Measurements from ENCODE around the gene SEC61A2.

The SEC61A2 gene

GRCh38 chr10:12098966-12099365, 30.5 kb upstream of the SEC61A2 start:
- Histone ChIP-seq H3K36me3 (ENCODE audit: insufficient read depth, low read length) (no peaks in the 10 kb centered on the region), H3K9me3 (ENCODE audit: insufficient read depth, low read depth, low read length) (no peaks in the 10 kb centered on the region), H3K4me1 (ENCODE audit: insufficient read depth, low read length, poor library complexity, severe bottlenecking) (no peaks in the 10 kb centered on the region), H3K9me2 (replicated peaks; ENCODE audit: low read depth, low read length) (no peaks in the 10 kb centered on the region), H3K27me3 (ENCODE audit: insufficient read depth, low read length, poor library complexity, severe bottlenecking) (no peaks in the 10 kb centered on the region), H3F3A (ENCODE audit: low read depth) (no peaks in the 10 kb centered on the region), H3K79me2 (ENCODE audit: insufficient read depth, low read length) (no peaks in the 10 kb centered on the region), H3K4me3 (ENCODE audit: low read length, poor library complexity, severe bottlenecking) (no peak overlapping the region), H3K9ac (ENCODE audit: low read depth, low read length, poor library complexity, severe bottlenecking) (no peak overlapping the region), H2AFZ (ENCODE audit: low read length) (no peak overlapping the region), H4K20me1 (ENCODE audit: insufficient read depth, low read length, poor library complexity, severe bottlenecking) (no peaks in the 10 kb centered on the region), H3K4me2 (ENCODE audit: low read depth, low read length, poor library complexity, severe bottlenecking) (no peak overlapping the region)
- TF ChIP-seq CTCF (conservative IDR thresholded peaks at IDR 0.05; ENCODE audit: low read length) (no peak), EZH2phosphoT487 (IDR thresholded peaks at IDR 0.05; ENCODE audit: borderline replicate concordance) (no peak)

GRCh38 chr10:12103802-12104201, 25.7 kb upstream of the SEC61A2 start:
- no peak overlapping the region for H3K4me3 ChIP-seq (ENCODE audit: low read length, poor library complexity, severe bottlenecking)
- H3K4me1 ChIP-seq (ENCODE audit: insufficient read depth, low read length, poor library complexity, severe bottlenecking): no peaks in the 10 kb centered on the region
- H4K20me1 ChIP-seq (ENCODE audit: insufficient read depth, low read length, poor library complexity, severe bottlenecking): no peaks in the 10 kb centered on the region
- H3K27me3 ChIP-seq (ENCODE audit: insufficient read depth, low read length, poor library complexity, severe bottlenecking): no peaks in the 10 kb centered on the region
- H3K79me2 ChIP-seq (ENCODE audit: insufficient read depth, low read length): no peaks in the 10 kb centered on the region
- no peaks in the 10 kb centered on the region for H3K36me3 ChIP-seq (ENCODE audit: insufficient read depth, low read length)
- H3F3A ChIP-seq (ENCODE audit: low read depth): no peaks in the 10 kb centered on the region
- H3K9me3 ChIP-seq (ENCODE audit: insufficient read depth, low read depth, low read length): no peaks in the 10 kb centered on the region
- H3K4me2 ChIP-seq (ENCODE audit: low read depth, low read length, poor library complexity, severe bottlenecking): no peak overlapping the region
- H3K9ac ChIP-seq (ENCODE audit: low read depth, low read length, poor library complexity, severe bottlenecking): no peak overlapping the region
- H2AFZ ChIP-seq (ENCODE audit: low read length): no peak overlapping the region
- no peaks in the 10 kb centered on the region for H3K9me2 ChIP-seq (replicated peaks; ENCODE audit: low read depth, low read length)
- TF ChIP-seq CTCF (conservative IDR thresholded peaks at IDR 0.05; ENCODE audit: low read length) (no peak), EZH2phosphoT487 (IDR thresholded peaks at IDR 0.05; ENCODE audit: borderline replicate concordance) (no peak)

- H3K9me2 ChIP-seq (replicated peaks; ENCODE audit: low read depth, low read length): no peaks in the 10 kb centered on the region
- no peak overlapping the region for H3K9ac ChIP-seq (ENCODE audit: low read depth, low read length, poor library complexity, severe bottlenecking)
- H3K4me1 ChIP-seq (ENCODE audit: insufficient read depth, low read length, poor library complexity, severe bottlenecking): no peaks in the 10 kb centered on the region
- H3K36me3 ChIP-seq (ENCODE audit: insufficient read depth, low read length): no peaks in the 10 kb centered on the region
- H3K4me3 ChIP-seq (ENCODE audit: low read length, poor library complexity, severe bottlenecking): no peak overlapping the region
- no peaks in the 10 kb centered on the region for H4K20me1 ChIP-seq (ENCODE audit: insufficient read depth, low read length, poor library complexity, severe bottlenecking)
- no peaks in the 10 kb centered on the region for H3K27me3 ChIP-seq (ENCODE audit: insufficient read depth, low read length, poor library complexity, severe bottlenecking)
- no peaks in the 10 kb centered on the region for H3K79me2 ChIP-seq (ENCODE audit: insufficient read depth, low read length)
- H2AFZ ChIP-seq (ENCODE audit: low read length): no peak overlapping the region
- H3K9me3 ChIP-seq (ENCODE audit: insufficient read depth, low read depth, low read length): no peaks in the 10 kb centered on the region
- H3F3A ChIP-seq (ENCODE audit: low read depth): no peaks in the 10 kb centered on the region
- no peak for TF ChIP-seq CTCF (conservative IDR thresholded peaks at IDR 0.05; ENCODE audit: low read length)
- no peak for TF ChIP-seq EZH2phosphoT487 (IDR thresholded peaks at IDR 0.05; ENCODE audit: borderline replicate concordance)
- H3K4me2 ChIP-seq (ENCODE audit: low read depth, low read length, poor library complexity, severe bottlenecking): no peak overlapping the region
Measured at GRCh38 chr10:12107781-12108180, 21.7 kb upstream of the SEC61A2 start.
